Left lung (tissue), 10 donors: ENCODE results near the gene VSX1. TPM values are rescaled to one million over a fixed set of nuclear protein-coding genes. Genes with fewer than 3 reads are reported as not detected.

Source experiments
- ATAC-seq: fragments of 200-7000 bp; cut with Tn5 transposase; one replicate; pipeline ENCODE4 v1.9.1; 2020; ENCODE audit warnings: moderate library complexity
- DNase-seq, 4 donors: peaks; one replicate each; pipeline ENCODE4 v3.0.0-alpha.2; 2013 to 2020
- H3K27ac ChIP-seq, 2 donors: fragments of 200-600 bp; sonication (generic) in 1 of 2; one replicate each; pipeline versions ENCODE4 v1.5.0 to v1.8.0; 2020 to 2021
- H3K27me3 ChIP-seq, 2 donors: fragments of 200-600 bp; sonication (generic) in 1 of 2; one replicate each; pipeline versions ENCODE4 v1.5.0 to v1.8.0; 2020 to 2021
- H3K36me3 ChIP-seq, 2 donors: fragments of 200-600 bp; sonication (generic) in 1 of 2; one replicate each; pipeline versions ENCODE4 v1.5.0 to v1.8.0; 2020 to 2021
- H3K4me1 ChIP-seq, 2 donors: fragments of 200-600 bp; one replicate each; pipeline ENCODE4 v1.8.0; 2021
- H3K4me3 ChIP-seq, 2 donors: fragments of 200-600 bp; sonication (generic) in 1 of 2; one replicate each; pipeline versions ENCODE4 v1.5.0 to v1.8.0; 2020 to 2021; ENCODE audit warnings: mild to moderate bottlenecking in 1 of 2
- H3K9me3 ChIP-seq, 2 donors: fragments of 200-600 bp; sonication (generic) in 1 of 2; one replicate each; pipeline versions ENCODE4 v1.5.0 to v1.8.0; 2020 to 2021
- intact Hi-C, 2 donors: fragments of 100-400 bp; cut with DNase I; formaldehyde crosslinking; loops; one replicate each; pipeline versions ENCODE4 v1.11.2 to v1.14.2; 2022
- polyA plus RNA-seq, 6 donors: library from polyadenylated mRNA; unstranded; fragments of 120-200 nt; gene quantifications; one replicate each; pipeline ENCODE4 v1.2.1, GENCODE V29; 2013; ENCODE audit not compliant: insufficient read length in 6 of 6
- total RNA-seq, 2 donors: library from RNA; stranded (reverse); fragmentation: NEBNext Ultra II Directional; extraction: Animal tissue kit (Norgen Biotek cat#: 25700); gene quantifications; one replicate each; pipeline ENCODE4 v1.2.1, GENCODE V29; 2021
- TF ChIP-seq, protein P1 (sequence below), 2 donors: fragments of 200-600 bp; sonication (generic) in 1 of 2; IDR thresholded peaks; one replicate each; pipeline versions ENCODE4 v1.5.0 to v1.8.0; 2021; ENCODE audit warnings: antibody characterized with exemption in 2 of 2
- donor health status: DM: no; HTN: yes; CAD: no.
- donor health status: DM: no; HTN: no; CAD: no.

Gene VSX1
- total and polyA plus RNA-seq, 8 donors, result 0.10 TPM; not detected in 7

DNA sequence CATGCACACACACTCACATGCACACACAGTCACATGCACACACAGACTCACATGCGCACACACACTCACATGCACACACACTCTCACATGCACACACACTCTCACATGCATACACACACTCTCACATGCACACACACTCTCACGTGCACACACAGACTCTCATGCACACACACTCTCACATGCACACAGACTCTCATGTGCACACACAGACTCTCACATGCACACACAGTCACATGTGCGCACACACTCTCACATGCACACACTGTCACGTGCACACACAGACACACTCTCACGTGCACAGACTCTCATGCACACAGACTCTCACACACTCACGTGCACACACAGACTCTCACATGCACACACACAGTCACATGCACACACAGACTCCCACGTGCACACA lies 36.6 kb upstream of the VSX1 start:
- ATAC-seq, result no peak
- Histone ChIP-seq H3K27me3 (peaks cover 3 to 12% of the 10 kb centered on the region in 2 donors), H3K4me1 (no peaks in the 10 kb centered on the region), H3K9me3 (no peaks in the 10 kb centered on the region), H3K27ac (no peak overlapping the region), H3K4me3 (no peak overlapping the region), H3K36me3 (no peaks in the 10 kb centered on the region)
- DNase-seq, result no peak
- TF ChIP-seq, protein P1, sequence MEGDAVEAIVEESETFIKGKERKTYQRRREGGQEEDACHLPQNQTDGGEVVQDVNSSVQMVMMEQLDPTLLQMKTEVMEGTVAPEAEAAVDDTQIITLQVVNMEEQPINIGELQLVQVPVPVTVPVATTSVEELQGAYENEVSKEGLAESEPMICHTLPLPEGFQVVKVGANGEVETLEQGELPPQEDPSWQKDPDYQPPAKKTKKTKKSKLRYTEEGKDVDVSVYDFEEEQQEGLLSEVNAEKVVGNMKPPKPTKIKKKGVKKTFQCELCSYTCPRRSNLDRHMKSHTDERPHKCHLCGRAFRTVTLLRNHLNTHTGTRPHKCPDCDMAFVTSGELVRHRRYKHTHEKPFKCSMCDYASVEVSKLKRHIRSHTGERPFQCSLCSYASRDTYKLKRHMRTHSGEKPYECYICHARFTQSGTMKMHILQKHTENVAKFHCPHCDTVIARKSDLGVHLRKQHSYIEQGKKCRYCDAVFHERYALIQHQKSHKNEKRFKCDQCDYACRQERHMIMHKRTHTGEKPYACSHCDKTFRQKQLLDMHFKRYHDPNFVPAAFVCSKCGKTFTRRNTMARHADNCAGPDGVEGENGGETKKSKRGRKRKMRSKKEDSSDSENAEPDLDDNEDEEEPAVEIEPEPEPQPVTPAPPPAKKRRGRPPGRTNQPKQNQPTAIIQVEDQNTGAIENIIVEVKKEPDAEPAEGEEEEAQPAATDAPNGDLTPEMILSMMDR (IDR thresholded peaks at IDR 0.05), result no peak
- intact Hi-C loops, result no loop called here

DNA sequence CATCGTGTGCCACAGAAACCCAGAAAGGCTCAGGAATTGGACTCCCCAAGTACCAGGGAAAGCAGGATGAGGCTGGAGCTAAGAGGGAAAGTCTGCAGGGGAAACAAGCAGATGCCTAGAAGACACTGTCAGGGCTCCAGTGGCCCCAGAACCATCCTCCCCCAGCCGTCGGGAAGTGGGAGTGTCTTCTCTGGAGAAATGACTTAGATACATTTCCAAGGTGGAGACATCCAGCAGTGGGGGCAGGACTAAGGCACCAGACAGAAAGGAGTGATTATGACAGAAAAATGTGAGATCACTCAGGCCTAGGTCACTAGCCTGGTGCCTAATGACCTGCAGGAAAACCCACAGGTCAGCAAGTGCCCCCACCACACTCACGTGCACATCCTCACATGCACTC lies 36.0 kb upstream of the VSX1 start:
- TF ChIP-seq, protein P1 (IDR thresholded peaks at IDR 0.05), result no peak
- DNase-seq (no peak), ATAC-seq (no peak)
- Histone ChIP-seq H3K27ac (no peak overlapping the region), H3K4me3 (no peak overlapping the region), H3K9me3 (no peaks in the 10 kb centered on the region), H3K4me1 (no peaks in the 10 kb centered on the region), H3K36me3 (no peaks in the 10 kb centered on the region), H3K27me3 (peaks cover 3 to 12% of the 10 kb centered on the region in 2 donors)
- intact Hi-C loops, result no loop called here

DNA sequence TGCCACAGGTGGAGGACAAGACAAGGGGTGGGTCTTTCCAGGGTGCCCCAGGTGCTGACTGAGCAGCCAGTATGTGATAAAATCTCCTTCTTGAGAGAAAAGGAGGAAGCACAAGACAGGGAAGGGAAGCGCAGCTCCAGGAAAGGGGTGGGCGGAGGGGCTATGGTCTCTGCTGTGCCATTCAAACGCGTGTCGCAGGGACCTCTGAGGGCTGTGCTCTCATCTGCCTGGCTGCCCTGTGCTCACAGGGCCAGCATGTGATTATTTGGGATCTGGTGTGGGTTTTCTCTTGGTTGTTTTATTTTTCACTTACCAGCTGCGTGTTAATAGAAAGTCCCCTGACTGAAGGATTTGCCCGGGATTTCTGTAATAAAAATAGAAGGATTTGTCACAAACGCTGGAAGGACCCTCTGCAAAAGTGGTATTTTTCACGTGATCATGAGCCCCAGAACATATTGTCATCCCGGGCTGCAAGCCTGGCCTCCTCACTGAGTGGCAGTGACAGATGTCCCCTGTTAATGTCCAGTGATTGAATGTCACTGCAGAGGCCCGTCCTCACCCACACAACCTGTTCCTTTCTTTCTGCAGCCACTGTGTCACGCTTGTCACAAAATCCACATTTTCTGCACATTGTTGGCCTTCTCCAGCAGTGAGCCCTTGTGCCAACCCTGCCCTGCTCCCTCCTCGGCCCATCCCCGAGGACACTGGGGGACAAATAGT lies 35.0 kb upstream of the VSX1 start:
- Histone ChIP-seq H3K4me3 (no peak overlapping the region), H3K9me3 (no peaks in the 10 kb centered on the region), H3K4me1 (no peaks in the 10 kb centered on the region), H3K27ac (no peak overlapping the region), H3K27me3 (peaks cover 0 to 12% of the 10 kb centered on the region in 2 donors), H3K36me3 (no peaks in the 10 kb centered on the region)
- DNase-seq (no peak), ATAC-seq (no peak)
- TF ChIP-seq, protein P1 (IDR thresholded peaks at IDR 0.05), result no peak
- intact Hi-C loops, result no loop called here

DNA sequence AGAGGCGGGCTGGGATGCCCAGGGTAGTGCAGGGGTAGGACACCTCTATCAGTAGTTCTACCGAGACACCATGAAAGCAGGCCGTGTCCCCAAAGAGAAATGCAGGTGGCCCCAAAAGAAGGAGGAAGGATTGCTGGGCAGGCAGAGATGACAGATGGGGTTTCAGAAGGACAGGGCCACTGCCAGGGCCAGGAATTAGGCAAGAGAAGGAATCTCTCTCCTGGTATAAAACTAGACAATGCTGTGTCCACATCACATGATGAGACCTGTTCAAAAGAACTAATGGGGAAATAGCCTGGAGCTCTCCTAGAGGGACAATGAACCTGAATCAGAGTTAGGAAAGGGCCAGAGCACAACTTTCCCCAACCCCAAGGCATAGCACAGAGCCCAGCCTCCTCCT lies 21.6 kb upstream of the VSX1 start:
- DNase-seq (no peak), ATAC-seq (no peak)
- H3K27ac ChIP-seq, result no peak overlapping the region
- TF ChIP-seq, protein P1 (IDR thresholded peaks at IDR 0.05), result no peak
- H3K9me3 ChIP-seq, result no peaks in the 10 kb centered on the region
- H3K4me1 ChIP-seq, result no peaks in the 10 kb centered on the region
- no peaks in the 10 kb centered on the region for H3K36me3 ChIP-seq
- intact Hi-C loops, result no loop called here
- H3K4me3 ChIP-seq, result no peak overlapping the region
- peaks cover 0 to 22% of the 10 kb centered on the region in 2 donors for H3K27me3 ChIP-seq

DNA sequence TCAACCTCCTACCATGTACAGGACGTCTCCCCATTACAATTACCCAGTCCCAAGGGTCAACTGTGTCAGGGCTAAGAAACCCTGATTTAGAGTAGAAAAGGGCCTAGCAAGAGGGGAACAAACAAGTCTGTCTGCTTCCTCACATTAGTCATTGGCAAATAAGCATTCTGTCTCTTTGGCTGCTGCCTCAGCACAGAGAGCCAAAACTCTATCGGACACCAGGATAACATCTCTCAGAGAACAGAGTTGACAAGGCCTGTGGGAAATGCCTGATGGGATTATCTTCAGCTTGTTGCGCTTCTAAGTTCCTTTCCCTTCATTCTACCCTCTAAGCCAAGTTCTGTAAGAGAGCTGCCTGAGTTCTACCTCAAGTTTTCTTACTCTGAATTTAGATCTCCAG lies 19.0 kb upstream of the VSX1 start:
- no peaks in the 10 kb centered on the region for H3K36me3 ChIP-seq
- no peaks in the 10 kb centered on the region for H3K4me1 ChIP-seq
- no peak overlapping the region for H3K4me3 ChIP-seq
- no peak overlapping the region for H3K27ac ChIP-seq
- peaks cover 0 to 17% of the 10 kb centered on the region in 2 donors for H3K27me3 ChIP-seq
- intact Hi-C loops, result no loop called here
- no peak for DNase-seq
- H3K9me3 ChIP-seq, result no peaks in the 10 kb centered on the region
- ATAC-seq, result no peak
- TF ChIP-seq, protein P1 (IDR thresholded peaks at IDR 0.05), result no peak
